A549 (cell line): ENCODE results near the gene IRF2BPL. TPM values are rescaled to one million over a fixed set of nuclear protein-coding genes. Genes with fewer than 3 reads are reported as not detected.

ENCODE experiments used
- BHLHE40 ChIP-seq: IDR thresholded peaks from 2 replicates; pipeline ENCODE4 v1.6.1; 2012; ENCODE audit warnings: low read depth, low read length, inconsistent platforms
- CBX2 ChIP-seq: fragments of 200-600 bp; sonication (generic); IDR thresholded peaks from 2 replicates; pipeline ENCODE4 v1.6.1; 2016; ENCODE audit warnings: low read depth, mild to moderate bottlenecking, borderline replicate concordance
- CEBPB ChIP-seq, 2 experiments: fragments of >200 bp in 1 of 2; sonication (Bioruptor Twin) in 1 of 2; formaldehyde crosslinking in 1 of 2; IDR thresholded peaks; 2 replicates each; pipeline ENCODE4 v1.6.1; 2012 to 2016
- EHMT2 ChIP-seq: fragments of 200-600 bp; sonication (generic); IDR thresholded peaks from 2 replicates; pipeline ENCODE4 v1.6.1; 2016; ENCODE audit warnings: antibody characterized with exemption, low read depth, mild to moderate bottlenecking, moderate library complexity
- FOSL2 ChIP-seq, 2 experiments: fragments of 450-650 bp in 1 of 2; fragments of >200 bp in 1 of 2; sonication (Bioruptor Twin) in 1 of 2; formaldehyde crosslinking; IDR thresholded peaks; 2 replicates each; pipeline versions ENCODE4 v1.5.0 to v1.6.1; 2016 to 2020; ENCODE audit warnings: mild to moderate bottlenecking in 1 of 2, moderate library complexity in 1 of 2
- FOXS1 ChIP-seq: fragments of 250-450 bp; sonication (Bioruptor Pico); IDR thresholded peaks from 2 replicates; pipeline ENCODE4 v1.5.0; 2020; ENCODE audit warnings: mild to moderate bottlenecking, moderate library complexity
- HOXA7 ChIP-seq: fragments of 250-450 bp; sonication (Bioruptor Pico); IDR thresholded peaks from 2 replicates; pipeline ENCODE4 v1.5.0; 2020; ENCODE audit warnings: mild to moderate bottlenecking, moderate library complexity
- HOXB13 ChIP-seq: fragments of 250-450 bp; sonication (Bioruptor Pico); IDR thresholded peaks from 2 replicates; pipeline ENCODE4 v1.5.0; 2020; ENCODE audit warnings: low read depth, mild to moderate bottlenecking, moderate library complexity
- KDM5A ChIP-seq: fragments of 200-600 bp; sonication (generic); IDR thresholded peaks from 2 replicates; pipeline ENCODE4 v1.6.1; 2016; ENCODE audit warnings: antibody characterized with exemption, mild to moderate bottlenecking
- MAZ ChIP-seq: fragments of 150-350 bp; IDR thresholded peaks from 2 replicates; pipeline ENCODE4 v1.6.1; 2014; ENCODE audit warnings: antibody characterized with exemption, low read depth, low read length, borderline replicate concordance
- NFE2L2 ChIP-seq: fragments of 150-350 bp; conservative IDR thresholded peaks from 2 replicates; pipeline ENCODE4 v1.6.1; 2014; ENCODE audit warnings: low read length
- POLR2A ChIP-seq: IDR thresholded peaks from 2 replicates; pipeline ENCODE4 v1.6.1; 2012; ENCODE audit warnings: mild to moderate bottlenecking, low read length
- RAD21 ChIP-seq, 2 experiments: fragments of >200 bp in 1 of 2; sonication (Bioruptor Twin) in 1 of 2; formaldehyde crosslinking in 1 of 2; IDR thresholded peaks in 1 of 2; conservative IDR thresholded peaks in 1 of 2; 2 replicates in 1 of 2; 3 replicates in 1 of 2; pipeline ENCODE4 v1.6.1; 2012 to 2018; ENCODE audit warnings: inconsistent platforms in 1 of 2
- RARB ChIP-seq: fragments of 250-450 bp; sonication (Bioruptor Pico); IDR thresholded peaks from 2 replicates; pipeline ENCODE4 v1.8.0; 2021; ENCODE audit warnings: mild to moderate bottlenecking, moderate library complexity
- SMC3 ChIP-seq: fragments of >200 bp; sonication (Bioruptor Twin); formaldehyde crosslinking; IDR thresholded peaks from 3 replicates; pipeline ENCODE4 v1.6.1; 2018; ENCODE audit warnings: inconsistent platforms
- SREBF2 ChIP-seq: fragments of 450-650 bp; IDR thresholded peaks from 2 replicates; pipeline ENCODE4 v1.6.1; 2014; ENCODE audit warnings: mild to moderate bottlenecking, moderate library complexity
- ZC3H11A ChIP-seq: fragments of 450-650 bp; IDR thresholded peaks from 2 replicates; pipeline ENCODE4 v1.6.1; 2014; ENCODE audit warnings: antibody characterized with exemption, mild to moderate bottlenecking
- polyA plus RNA-seq, 4 experiments: library from polyadenylated mRNA; depleted of rRNA in 3 of 4; stranded (reverse); fragments of >200 nt; fragmentation: RNase III in 1 of 4; extraction: RNeasy Plus Mini Kit Qiagen cat#74134 plus additional on column Dnase treatment in 1 of 4; gene quantifications; 2 replicates in 3 of 4; 3 replicates in 1 of 4; pipeline ENCODE4 v1.2.3, GENCODE V29; 2011 to 2017
- TF ChIP-seq, protein P1 (sequence below): IDR thresholded peaks from 2 replicates; pipeline ENCODE4 v1.6.1; 2012
- TF ChIP-seq, protein P2 (sequence below): fragments of >200 bp; sonication (Bioruptor Twin); formaldehyde crosslinking; IDR thresholded peaks from 3 replicates; pipeline ENCODE4 v1.5.1; 2016
- TF ChIP-seq, protein P3 (sequence below): fragments of 200-600 bp; sonication (generic); IDR thresholded peaks from 2 replicates; pipeline ENCODE4 v1.6.1; 2016; ENCODE audit warnings: antibody characterized with exemption, mild to moderate bottlenecking, moderate library complexity
- TF ChIP-seq, protein P4 (sequence below): fragments of 250-450 bp; sonication (Bioruptor Pico); IDR thresholded peaks from 2 replicates; pipeline ENCODE4 v1.5.0; 2020; ENCODE audit warnings: low read depth, mild to moderate bottlenecking, moderate library complexity
- TF ChIP-seq, protein P5 (sequence below): IDR thresholded peaks from 2 replicates; pipeline ENCODE4 v1.6.1; 2012

IRF2BPL gene
- polyA plus RNA-seq, 2 of the 4 experiments (the other 2 are of a cell fraction): 18.1 to 28.3 TPM

DNA sequence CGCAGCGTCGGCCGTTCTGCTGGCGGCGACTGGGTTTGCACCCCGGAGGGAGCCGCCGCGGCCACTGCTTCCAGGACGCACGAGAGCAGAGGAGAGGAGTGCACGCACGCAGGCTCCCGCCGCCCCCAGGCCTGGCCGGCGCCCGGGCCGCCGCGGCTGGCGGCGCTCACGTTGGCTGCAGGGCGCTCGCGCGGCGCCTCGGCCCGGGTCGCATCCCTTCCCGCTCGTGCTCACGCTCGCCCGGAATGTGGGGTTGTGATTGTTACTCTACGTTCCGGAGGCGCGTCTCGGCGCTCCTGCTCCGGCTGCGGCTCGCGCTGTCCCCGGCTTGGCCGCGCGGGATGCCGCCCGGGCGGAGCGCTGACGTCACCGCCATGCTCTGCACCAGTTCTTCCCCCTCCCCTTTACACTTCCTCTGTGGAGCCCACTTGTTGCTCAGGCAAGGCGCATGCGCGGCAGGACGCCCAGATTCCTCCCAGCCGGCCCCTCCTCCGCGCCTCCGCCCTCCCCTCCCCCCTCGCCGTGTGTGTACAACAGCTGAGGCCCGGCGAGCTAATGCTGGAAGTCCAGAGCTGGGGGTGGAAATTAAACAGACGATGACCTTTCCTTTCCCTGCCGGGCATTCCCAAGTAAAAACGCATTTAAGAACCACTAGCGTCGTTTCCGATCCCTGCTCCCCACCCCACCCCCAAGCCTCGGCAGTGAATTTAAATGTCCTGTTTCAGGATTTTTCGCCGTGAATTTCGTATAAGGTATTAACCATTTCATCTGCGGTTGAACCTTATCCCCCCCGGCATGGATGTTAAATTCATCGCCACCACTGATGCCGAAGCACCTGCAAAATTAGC lies at the start of gene IRF2BPL (continued):
- TF ChIP-seq RARB (no peak), SMC3 (peak; percentile 47; the same call in 2 of the 3 replicates), FOXS1 (CRISPR knock-in tag) (no peak), FOSL2 (IDR thresholded peaks at IDR 0.05) (no peak), FOSL2 (CRISPR knock-in tag; IDR thresholded peaks at IDR 0.05) (peak; percentile 34), NFE2L2 (no peak), CBX2 (no peak), EHMT2 (no peak), SREBF2 (no peak), KDM5A (no peak), HOXA7 (no peak), ZC3H11A (no peak), CEBPB (IDR thresholded peaks at IDR 0.05) (peak in 1 of 2 experiments; percentile 59; a peak in 1 of 4 replicates), MAZ (peak; percentile 100), BHLHE40 (peak; percentile 1; the same call in 1 of the 2 replicates), RAD21 (conservative IDR thresholded peaks at IDR 0.05 in 1 of 2, IDR thresholded peaks at IDR 0.05 in 1 of 2) (peak; percentile 31 to 61; a peak in 4 of 5 replicates), HOXB13 (CRISPR knock-in tag) (0 out of 2 replicates have a peak, but pooled peaks have one; percentile 27), POLR2A (peak; percentile 86)
- TF ChIP-seq, protein P1, sequence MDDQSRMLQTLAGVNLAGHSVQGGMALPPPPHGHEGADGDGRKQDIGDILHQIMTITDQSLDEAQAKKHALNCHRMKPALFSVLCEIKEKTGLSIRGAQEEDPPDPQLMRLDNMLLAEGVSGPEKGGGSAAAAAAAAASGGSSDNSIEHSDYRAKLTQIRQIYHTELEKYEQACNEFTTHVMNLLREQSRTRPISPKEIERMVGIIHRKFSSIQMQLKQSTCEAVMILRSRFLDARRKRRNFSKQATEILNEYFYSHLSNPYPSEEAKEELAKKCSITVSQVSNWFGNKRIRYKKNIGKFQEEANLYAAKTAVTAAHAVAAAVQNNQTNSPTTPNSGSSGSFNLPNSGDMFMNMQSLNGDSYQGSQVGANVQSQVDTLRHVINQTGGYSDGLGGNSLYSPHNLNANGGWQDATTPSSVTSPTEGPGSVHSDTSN: peak; percentile 93
- TF ChIP-seq, protein P2, sequence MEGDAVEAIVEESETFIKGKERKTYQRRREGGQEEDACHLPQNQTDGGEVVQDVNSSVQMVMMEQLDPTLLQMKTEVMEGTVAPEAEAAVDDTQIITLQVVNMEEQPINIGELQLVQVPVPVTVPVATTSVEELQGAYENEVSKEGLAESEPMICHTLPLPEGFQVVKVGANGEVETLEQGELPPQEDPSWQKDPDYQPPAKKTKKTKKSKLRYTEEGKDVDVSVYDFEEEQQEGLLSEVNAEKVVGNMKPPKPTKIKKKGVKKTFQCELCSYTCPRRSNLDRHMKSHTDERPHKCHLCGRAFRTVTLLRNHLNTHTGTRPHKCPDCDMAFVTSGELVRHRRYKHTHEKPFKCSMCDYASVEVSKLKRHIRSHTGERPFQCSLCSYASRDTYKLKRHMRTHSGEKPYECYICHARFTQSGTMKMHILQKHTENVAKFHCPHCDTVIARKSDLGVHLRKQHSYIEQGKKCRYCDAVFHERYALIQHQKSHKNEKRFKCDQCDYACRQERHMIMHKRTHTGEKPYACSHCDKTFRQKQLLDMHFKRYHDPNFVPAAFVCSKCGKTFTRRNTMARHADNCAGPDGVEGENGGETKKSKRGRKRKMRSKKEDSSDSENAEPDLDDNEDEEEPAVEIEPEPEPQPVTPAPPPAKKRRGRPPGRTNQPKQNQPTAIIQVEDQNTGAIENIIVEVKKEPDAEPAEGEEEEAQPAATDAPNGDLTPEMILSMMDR: no peak
- TF ChIP-seq, protein P3, sequence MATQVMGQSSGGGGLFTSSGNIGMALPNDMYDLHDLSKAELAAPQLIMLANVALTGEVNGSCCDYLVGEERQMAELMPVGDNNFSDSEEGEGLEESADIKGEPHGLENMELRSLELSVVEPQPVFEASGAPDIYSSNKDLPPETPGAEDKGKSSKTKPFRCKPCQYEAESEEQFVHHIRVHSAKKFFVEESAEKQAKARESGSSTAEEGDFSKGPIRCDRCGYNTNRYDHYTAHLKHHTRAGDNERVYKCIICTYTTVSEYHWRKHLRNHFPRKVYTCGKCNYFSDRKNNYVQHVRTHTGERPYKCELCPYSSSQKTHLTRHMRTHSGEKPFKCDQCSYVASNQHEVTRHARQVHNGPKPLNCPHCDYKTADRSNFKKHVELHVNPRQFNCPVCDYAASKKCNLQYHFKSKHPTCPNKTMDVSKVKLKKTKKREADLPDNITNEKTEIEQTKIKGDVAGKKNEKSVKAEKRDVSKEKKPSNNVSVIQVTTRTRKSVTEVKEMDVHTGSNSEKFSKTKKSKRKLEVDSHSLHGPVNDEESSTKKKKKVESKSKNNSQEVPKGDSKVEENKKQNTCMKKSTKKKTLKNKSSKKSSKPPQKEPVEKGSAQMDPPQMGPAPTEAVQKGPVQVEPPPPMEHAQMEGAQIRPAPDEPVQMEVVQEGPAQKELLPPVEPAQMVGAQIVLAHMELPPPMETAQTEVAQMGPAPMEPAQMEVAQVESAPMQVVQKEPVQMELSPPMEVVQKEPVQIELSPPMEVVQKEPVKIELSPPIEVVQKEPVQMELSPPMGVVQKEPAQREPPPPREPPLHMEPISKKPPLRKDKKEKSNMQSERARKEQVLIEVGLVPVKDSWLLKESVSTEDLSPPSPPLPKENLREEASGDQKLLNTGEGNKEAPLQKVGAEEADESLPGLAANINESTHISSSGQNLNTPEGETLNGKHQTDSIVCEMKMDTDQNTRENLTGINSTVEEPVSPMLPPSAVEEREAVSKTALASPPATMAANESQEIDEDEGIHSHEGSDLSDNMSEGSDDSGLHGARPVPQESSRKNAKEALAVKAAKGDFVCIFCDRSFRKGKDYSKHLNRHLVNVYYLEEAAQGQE: no peak
- TF ChIP-seq, protein P4, sequence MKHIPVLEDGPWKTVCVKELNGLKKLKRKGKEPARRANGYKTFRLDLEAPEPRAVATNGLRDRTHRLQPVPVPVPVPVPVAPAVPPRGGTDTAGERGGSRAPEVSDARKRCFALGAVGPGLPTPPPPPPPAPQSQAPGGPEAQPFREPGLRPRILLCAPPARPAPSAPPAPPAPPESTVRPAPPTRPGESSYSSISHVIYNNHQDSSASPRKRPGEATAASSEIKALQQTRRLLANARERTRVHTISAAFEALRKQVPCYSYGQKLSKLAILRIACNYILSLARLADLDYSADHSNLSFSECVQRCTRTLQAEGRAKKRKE (CRISPR knock-in tag): no peak
- TF ChIP-seq, protein P5, sequence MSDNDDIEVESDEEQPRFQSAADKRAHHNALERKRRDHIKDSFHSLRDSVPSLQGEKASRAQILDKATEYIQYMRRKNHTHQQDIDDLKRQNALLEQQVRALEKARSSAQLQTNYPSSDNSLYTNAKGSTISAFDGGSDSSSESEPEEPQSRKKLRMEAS: peak; percentile 85
